OCI-LY3 (cell line): ENCODE measurements around the gene TRIO.

Source experiments
- CTCF ChIP-seq: fragments of 200-600, 300-600 bp; sonication (generic); IDR thresholded peaks from 2 replicates; pipeline ENCODE4 v1.5.1; 2014; ENCODE audit warnings: antibody characterized with exemption, low read length, low read depth
- EZH2phosphoT487 ChIP-seq: fragments of 200-600 bp; shearing (Covaris generic); IDR thresholded peaks from 2 replicates; pipeline ENCODE4 v1.6.1; 2018; ENCODE audit warnings: antibody characterized with exemption, mixed run types, low read depth

GRCh38 chr5:14504816-14505215 is 361.7 kb downstream of the TRIO start:
- TF ChIP-seq CTCF = no peak
- TF ChIP-seq EZH2phosphoT487 = no peak
